ENCODE measurements around the gene IL16. TPM values are rescaled to one million over a fixed set of nuclear protein-coding genes. Genes with fewer than 3 reads are reported as not detected.
A peak's percentile ranks its signal among the peaks of the same experiment; 100 is the strongest.

Gene IL16
- total RNA-seq, 1 experiment from 2014 or later: 0.81 TPM

DNA sequence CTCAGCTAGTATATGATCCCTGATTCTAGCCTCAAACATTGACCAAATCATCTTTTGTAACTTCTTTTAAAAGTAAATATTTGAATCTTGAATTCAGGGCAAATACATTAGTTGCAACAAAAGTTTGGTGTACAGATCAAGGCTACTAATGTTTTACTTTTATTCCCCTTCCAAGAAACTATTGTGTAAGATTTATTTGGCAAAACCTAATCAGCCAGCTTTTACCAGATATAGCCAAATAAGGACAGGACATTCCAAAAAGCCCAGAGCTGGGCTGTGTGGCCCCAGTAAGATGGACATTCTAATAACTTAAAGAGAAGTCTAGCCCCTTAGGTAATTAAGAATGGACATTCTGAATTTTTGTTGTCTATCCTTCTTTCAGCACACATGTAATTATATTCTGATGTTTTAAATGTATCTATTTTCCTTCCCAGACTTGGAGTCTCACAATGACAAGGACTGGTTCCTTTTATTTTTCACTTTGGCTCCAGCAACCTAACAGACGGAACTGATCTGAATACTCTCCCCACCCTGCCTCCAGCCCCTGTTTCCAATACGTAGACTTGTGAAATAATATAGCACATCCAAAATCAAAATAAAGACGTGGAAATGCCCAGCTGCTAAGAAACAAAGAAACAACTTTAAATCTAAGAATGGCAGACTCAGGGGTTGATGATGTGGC is 79.2 kb downstream of the IL16 start:
- intact Hi-C loops (cut with micrococcal nuclease): loop anchor here (1.0 to 5.0 kb wide), 4 partner anchors 60 to 831 kb away; no protein-coding TSS in a partner anchor
- POLR2A ChIA-PET: no interaction called here
- H3K9ac ChIP-seq (ENCODE audit: low read length): no peak overlapping the region
- no peak overlapping the region for H3K27ac ChIP-seq (ENCODE audit: low read depth, low read length)
- H3K36me3 ChIP-seq (ENCODE audit: control insufficient read depth in 1 of 2, insufficient read depth in 2 of 2, low read length in 2 of 2): no peaks in the 10 kb centered on the region
- no peak overlapping the region for H3K4me2 ChIP-seq (ENCODE audit: low read length)
- no peaks in the 10 kb centered on the region for H3K79me2 ChIP-seq (ENCODE audit: insufficient read depth, low read length)
- ATAC-seq (no peak), DNase-seq (ENCODE audit: low read depth, low spot score) (no peak)
- peak overlapping the region; percentile 13 for H2AFZ ChIP-seq (ENCODE audit: low read depth, low read length, poor library complexity, severe bottlenecking)
- no peak overlapping the region for H3K4me3 ChIP-seq (replicated peaks in 1 of 2; ENCODE audit: low read depth in 1 of 2, low read length in 2 of 2)
- peaks cover 2 to 8% of the 10 kb centered on the region in 2 experiments; a peak in 2 of 4 replicates for H3K4me1 ChIP-seq (ENCODE audit: control insufficient read depth in 1 of 2, insufficient read depth in 2 of 2, low read length in 2 of 2)
- no peaks in the 10 kb centered on the region for H3K9me2 ChIP-seq (ENCODE audit: insufficient read depth)
- TF ChIP-seq POLR2AphosphoS5 (IDR thresholded peaks at IDR 0.05; ENCODE audit: low read depth, low read length): no peak
- no peak for TF ChIP-seq FOSL1 (IDR thresholded peaks at IDR 0.05; ENCODE audit: low read depth)
- TF ChIP-seq, protein P1, sequence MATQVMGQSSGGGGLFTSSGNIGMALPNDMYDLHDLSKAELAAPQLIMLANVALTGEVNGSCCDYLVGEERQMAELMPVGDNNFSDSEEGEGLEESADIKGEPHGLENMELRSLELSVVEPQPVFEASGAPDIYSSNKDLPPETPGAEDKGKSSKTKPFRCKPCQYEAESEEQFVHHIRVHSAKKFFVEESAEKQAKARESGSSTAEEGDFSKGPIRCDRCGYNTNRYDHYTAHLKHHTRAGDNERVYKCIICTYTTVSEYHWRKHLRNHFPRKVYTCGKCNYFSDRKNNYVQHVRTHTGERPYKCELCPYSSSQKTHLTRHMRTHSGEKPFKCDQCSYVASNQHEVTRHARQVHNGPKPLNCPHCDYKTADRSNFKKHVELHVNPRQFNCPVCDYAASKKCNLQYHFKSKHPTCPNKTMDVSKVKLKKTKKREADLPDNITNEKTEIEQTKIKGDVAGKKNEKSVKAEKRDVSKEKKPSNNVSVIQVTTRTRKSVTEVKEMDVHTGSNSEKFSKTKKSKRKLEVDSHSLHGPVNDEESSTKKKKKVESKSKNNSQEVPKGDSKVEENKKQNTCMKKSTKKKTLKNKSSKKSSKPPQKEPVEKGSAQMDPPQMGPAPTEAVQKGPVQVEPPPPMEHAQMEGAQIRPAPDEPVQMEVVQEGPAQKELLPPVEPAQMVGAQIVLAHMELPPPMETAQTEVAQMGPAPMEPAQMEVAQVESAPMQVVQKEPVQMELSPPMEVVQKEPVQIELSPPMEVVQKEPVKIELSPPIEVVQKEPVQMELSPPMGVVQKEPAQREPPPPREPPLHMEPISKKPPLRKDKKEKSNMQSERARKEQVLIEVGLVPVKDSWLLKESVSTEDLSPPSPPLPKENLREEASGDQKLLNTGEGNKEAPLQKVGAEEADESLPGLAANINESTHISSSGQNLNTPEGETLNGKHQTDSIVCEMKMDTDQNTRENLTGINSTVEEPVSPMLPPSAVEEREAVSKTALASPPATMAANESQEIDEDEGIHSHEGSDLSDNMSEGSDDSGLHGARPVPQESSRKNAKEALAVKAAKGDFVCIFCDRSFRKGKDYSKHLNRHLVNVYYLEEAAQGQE (IDR thresholded peaks at IDR 0.05; ENCODE audit: low read depth): no peak
- TF ChIP-seq ZNF274 (IDR thresholded peaks at IDR 0.05; ENCODE audit: low read depth, low read length): no peak
- TF ChIP-seq ZBTB33 (IDR thresholded peaks at IDR 0.05; ENCODE audit: extremely low read depth, insufficient replicate concordance, low read length): no peak
- no peak for TF ChIP-seq POLR2A (IDR thresholded peaks at IDR 0.05; ENCODE audit: borderline replicate concordance, extremely low read depth, insufficient read depth, insufficient read length)
- no peak for TF ChIP-seq EZH2 (IDR thresholded peaks at IDR 0.05)
- TF ChIP-seq TCF7L2 (IDR thresholded peaks at IDR 0.05; ENCODE audit: borderline replicate concordance, extremely low read depth, insufficient read depth, insufficient read length): no peak
- TF ChIP-seq RAD21 (IDR thresholded peaks at IDR 0.05; ENCODE audit: low read depth): no peak
- no peak for TF ChIP-seq EGR1 (IDR thresholded peaks at IDR 0.05; ENCODE audit: low read depth)
- TF ChIP-seq CBX3 (IDR thresholded peaks at IDR 0.05; ENCODE audit: low read depth): no peak
- no peak for TF ChIP-seq SRF (IDR thresholded peaks at IDR 0.05; ENCODE audit: low read depth)
- TF ChIP-seq, protein P2, sequence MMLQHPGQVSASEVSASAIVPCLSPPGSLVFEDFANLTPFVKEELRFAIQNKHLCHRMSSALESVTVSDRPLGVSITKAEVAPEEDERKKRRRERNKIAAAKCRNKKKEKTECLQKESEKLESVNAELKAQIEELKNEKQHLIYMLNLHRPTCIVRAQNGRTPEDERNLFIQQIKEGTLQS (IDR thresholded peaks at IDR 0.05): no peak
- no peak for TF ChIP-seq SP1 (IDR thresholded peaks at IDR 0.05; ENCODE audit: low read depth)
- TF ChIP-seq SIN3A (IDR thresholded peaks at IDR 0.05; ENCODE audit: low read depth): no peak
- no peak for TF ChIP-seq ELF1 (IDR thresholded peaks at IDR 0.05; ENCODE audit: borderline replicate concordance, low read depth)
- TF ChIP-seq MAX (IDR thresholded peaks at IDR 0.05): no peak
- TF ChIP-seq CTCF (IDR thresholded peaks at IDR 0.05 in 2 of 3, conservative IDR thresholded peaks at IDR 0.05 in 1 of 3; ENCODE audit: borderline replicate concordance in 1 of 3, insufficient read depth in 1 of 3, low read depth in 2 of 3, low read length in 2 of 3): no peak
- H4K20me1 ChIP-seq (ENCODE audit: insufficient read depth): no peaks in the 10 kb centered on the region
- BruUV-seq (replicated peaks): no TSS peak
- RAD21 ChIA-PET (ENCODE audit: low non-redundant PET in 1 of 2, low total read pairs in 2 of 2, uncharacterized antibody in 2 of 2, unreplicated experiment in 2 of 2): interaction anchor here (0.6 to 1.7 kb wide), 8 partner anchors 10 to 509 kb away, joined by 3 to 13 read pairs (median 6); no protein-coding TSS in a partner anchor
- CTCF ChIA-PET: interaction anchor here (0.7 to 2.5 kb wide), 13 partner anchors 10 to 169 kb away, joined by 3 to 67 read pairs (median 3); no protein-coding TSS in a partner anchor
- no peaks in the 10 kb centered on the region for H3K27me3 ChIP-seq (ENCODE audit: insufficient read depth, low read length)
- H3K9me3 ChIP-seq (ENCODE audit: control insufficient read depth in 1 of 2, insufficient read depth in 1 of 2, low read depth in 1 of 2, low read length in 2 of 2): no peaks in the 10 kb centered on the region

Measured in HCT116 (cell line).